HEK293T (cell line): Measurements from ENCODE around the gene GOLGA5.

Experiments used
- BHLHE40 ChIP-seq: fragments of 450-650 bp; IDR thresholded peaks from 2 replicates; pipeline ENCODE4 v1.6.1; 2016; ENCODE audit warnings: mild to moderate bottlenecking, moderate library complexity, borderline replicate concordance
- FOXM1 ChIP-seq: fragments of 450-650 bp; IDR thresholded peaks from 2 replicates; pipeline ENCODE4 v1.6.1; 2017; ENCODE audit warnings: mild to moderate bottlenecking, borderline replicate concordance
- TARDBP ChIP-seq: fragments of 450-650 bp; IDR thresholded peaks from 2 replicates; pipeline ENCODE4 v1.6.1; 2016
- ZNF384 ChIP-seq: fragments of 450-650 bp; IDR thresholded peaks from 2 replicates; pipeline ENCODE4 v1.6.1; 2016

- TF ChIP-seq ZNF384: no peak
- TF ChIP-seq TARDBP: no peak
- no peak for TF ChIP-seq BHLHE40
- no peak for TF ChIP-seq FOXM1
Observed at GRCh38 chr14:92759679-92760523, 34.2 kb upstream of the GOLGA5 start.
